Natural killer cell (primary cell): ENCODE data around the gene SLC6A13. TPM values are rescaled to one million over a fixed set of nuclear protein-coding genes. Genes with fewer than 3 reads are reported as not detected.

ENCODE experiments used
- ATAC-seq, 3 donors: fragments of 150-1000 bp in 2 of 3; fragments of 200-7000 bp in 1 of 3; cut with Tn5 transposase; 1 replicate in 1 of 3; 2 replicates in 2 of 3; pipeline ENCODE4 v1.10.0; 2021; ENCODE audit warnings: mild to moderate bottlenecking in 2 of 3, moderate library complexity in 2 of 3
- DNase-seq, 2 donors: peaks; one replicate each; pipeline versions ENCODE4 v3.0.0 to v3.0.0-alpha.2; 2013 to 2021; ENCODE audit warnings: mixed read lengths in 1 of 2
- H3K27ac ChIP-seq: one replicate; pipeline ENCODE4 v1.5.1; 2013; ENCODE audit warnings: mild to moderate bottlenecking, low read length
- H3K27me3 ChIP-seq: one replicate; pipeline ENCODE4 v1.6.1; 2013; ENCODE audit warnings: low read length; ENCODE audit not compliant: control insufficient read depth, insufficient read depth
- H3K36me3 ChIP-seq: one replicate; pipeline ENCODE4 v1.6.1; 2013; ENCODE audit warnings: low read length; ENCODE audit not compliant: control insufficient read depth, insufficient read depth
- H3K4me1 ChIP-seq: one replicate; pipeline ENCODE4 v1.6.1; 2013; ENCODE audit warnings: low read length; ENCODE audit not compliant: control insufficient read depth, insufficient read depth
- H3K4me3 ChIP-seq: one replicate; pipeline ENCODE4 v1.5.1; 2013; ENCODE audit warnings: low read length
- H3K9me3 ChIP-seq: one replicate; pipeline ENCODE4 v1.6.1; 2013; ENCODE audit warnings: low read length; ENCODE audit not compliant: control insufficient read depth, insufficient read depth
- H3K27ac Mint-ChIP-seq, 2 donors: one replicate each; pipeline ENCODE4 v1.8.0; 2022; ENCODE audit warnings: mild to moderate bottlenecking in 2 of 2, mixed read lengths in 2 of 2, moderate library complexity in 1 of 2
- H3K27me3 Mint-ChIP-seq, 2 donors: one replicate each; pipeline ENCODE4 v1.8.0; 2022; ENCODE audit warnings: low read depth in 2 of 2, mixed read lengths in 2 of 2
- H3K36me3 Mint-ChIP-seq: one replicate; pipeline ENCODE4 v1.8.0; 2022; ENCODE audit warnings: mixed read lengths
- H3K4me1 Mint-ChIP-seq, 2 donors: one replicate each; pipeline ENCODE4 v1.8.0; 2022; ENCODE audit warnings: mixed read lengths in 2 of 2
- H3K4me3 Mint-ChIP-seq: one replicate; pipeline ENCODE4 v1.8.0; 2022; ENCODE audit warnings: mild to moderate bottlenecking, moderate library complexity, mixed read lengths
- H3K9me3 Mint-ChIP-seq, 2 donors: one replicate each; pipeline ENCODE4 v1.8.0; 2022; ENCODE audit warnings: mixed read lengths in 2 of 2
- WGBS: methylation state at CpG from one replicate; pipeline ENCODE4 v1.1.7; 2013; ENCODE audit warnings: missing lambda C conversion rate; ENCODE audit not compliant: insufficient coverage; 5-methylcytosine and 5-hydroxymethylcytosine counted together
- intact Hi-C: fragments of 100-400 bp; cut with micrococcal nuclease; formaldehyde crosslinking; loops from one replicate; pipeline ENCODE4 v1.14.2; 2022
- total RNA-seq, 4 donors: library from RNA; stranded (reverse); fragments of 120-200 nt in 1 of 4; gene quantifications; one replicate each; pipeline versions ENCODE4 v1.2.3 to v1.2.4, GENCODE V29; 2013 to 2022
- TF ChIP-seq, protein P1 (sequence below): fragments of 200-600 bp; IDR thresholded peaks from one replicate; pipeline ENCODE4 v1.8.0; 2022; ENCODE audit warnings: antibody characterized with exemption

The SLC6A13 gene
- total RNA-seq, 3 donors from 2014 or later (not counting 1 experiment from before 2014, with no cell fraction given) = 0.79 to 2.2 TPM; not detected in 1

GRCh38 chr12:256958-257357 is 5.7 kb downstream of the SLC6A13 start:
- H3K27ac Mint-ChIP-seq = no peak overlapping the region
- H3K4me3 Mint-ChIP-seq = no peak overlapping the region
- no peaks in the 10 kb centered on the region for H3K36me3 ChIP-seq
- ATAC-seq (no peak), DNase-seq (no peak)
- WGBS = 77% methylated on average over 3 of the region's 3 CpGs
- H3K36me3 Mint-ChIP-seq = no peaks in the 10 kb centered on the region
- no peaks in the 10 kb centered on the region for H3K4me1 ChIP-seq
- no peaks in the 10 kb centered on the region for H3K9me3 ChIP-seq
- H3K27me3 Mint-ChIP-seq = peaks cover 32 to 39% of the 10 kb centered on the region in 2 donors
- no peak overlapping the region for H3K27ac ChIP-seq
- H3K9me3 Mint-ChIP-seq = no peaks in the 10 kb centered on the region
- no peak overlapping the region for H3K4me3 ChIP-seq
- TF ChIP-seq, protein P1, sequence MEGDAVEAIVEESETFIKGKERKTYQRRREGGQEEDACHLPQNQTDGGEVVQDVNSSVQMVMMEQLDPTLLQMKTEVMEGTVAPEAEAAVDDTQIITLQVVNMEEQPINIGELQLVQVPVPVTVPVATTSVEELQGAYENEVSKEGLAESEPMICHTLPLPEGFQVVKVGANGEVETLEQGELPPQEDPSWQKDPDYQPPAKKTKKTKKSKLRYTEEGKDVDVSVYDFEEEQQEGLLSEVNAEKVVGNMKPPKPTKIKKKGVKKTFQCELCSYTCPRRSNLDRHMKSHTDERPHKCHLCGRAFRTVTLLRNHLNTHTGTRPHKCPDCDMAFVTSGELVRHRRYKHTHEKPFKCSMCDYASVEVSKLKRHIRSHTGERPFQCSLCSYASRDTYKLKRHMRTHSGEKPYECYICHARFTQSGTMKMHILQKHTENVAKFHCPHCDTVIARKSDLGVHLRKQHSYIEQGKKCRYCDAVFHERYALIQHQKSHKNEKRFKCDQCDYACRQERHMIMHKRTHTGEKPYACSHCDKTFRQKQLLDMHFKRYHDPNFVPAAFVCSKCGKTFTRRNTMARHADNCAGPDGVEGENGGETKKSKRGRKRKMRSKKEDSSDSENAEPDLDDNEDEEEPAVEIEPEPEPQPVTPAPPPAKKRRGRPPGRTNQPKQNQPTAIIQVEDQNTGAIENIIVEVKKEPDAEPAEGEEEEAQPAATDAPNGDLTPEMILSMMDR = no peak
- H3K27me3 ChIP-seq = peaks cover 5% of the 10 kb centered on the region
- intact Hi-C loops = no loop called here
- no peaks in the 10 kb centered on the region for H3K4me1 Mint-ChIP-seq

GRCh38 chr12:256225-256624 is 6.4 kb downstream of the SLC6A13 start:
- peaks cover 30 to 39% of the 10 kb centered on the region in 2 donors for H3K27me3 Mint-ChIP-seq
- H3K27me3 ChIP-seq = peaks cover 5% of the 10 kb centered on the region
- no peak overlapping the region for H3K4me3 Mint-ChIP-seq
- no peak overlapping the region for H3K4me3 ChIP-seq
- no peaks in the 10 kb centered on the region for H3K36me3 Mint-ChIP-seq
- no peaks in the 10 kb centered on the region for H3K4me1 Mint-ChIP-seq
- no peak for ATAC-seq
- no peak overlapping the region for H3K27ac Mint-ChIP-seq
- no peaks in the 10 kb centered on the region for H3K36me3 ChIP-seq
- DNase-seq = no peak
- no peaks in the 10 kb centered on the region for H3K9me3 Mint-ChIP-seq
- no peak overlapping the region for H3K27ac ChIP-seq
- 97% methylated on average over 6 of the region's 6 CpGs for WGBS
- intact Hi-C loops = no loop called here
- no peaks in the 10 kb centered on the region for H3K9me3 ChIP-seq
- no peaks in the 10 kb centered on the region for H3K4me1 ChIP-seq
- TF ChIP-seq, protein P1 = no peak

- H3K9me3 Mint-ChIP-seq = no peaks in the 10 kb centered on the region
- H3K36me3 Mint-ChIP-seq = no peaks in the 10 kb centered on the region
- WGBS = 77% methylated on average over 9 of the region's 9 CpGs
- H3K27me3 Mint-ChIP-seq = peaks cover 29 to 31% of the 10 kb centered on the region in 2 donors
- no peaks in the 10 kb centered on the region for H3K4me1 Mint-ChIP-seq
- TF ChIP-seq, protein P1 = no peak
- DNase-seq = no peak
- H3K9me3 ChIP-seq = no peaks in the 10 kb centered on the region
- H3K27me3 ChIP-seq = peaks cover 1% of the 10 kb centered on the region
- no peaks in the 10 kb centered on the region for H3K36me3 ChIP-seq
- ATAC-seq = no peak
- no peaks in the 10 kb centered on the region for H3K4me1 ChIP-seq
- no peak overlapping the region for H3K4me3 ChIP-seq
- intact Hi-C loops = no loop called here
- H3K4me3 Mint-ChIP-seq = no peak overlapping the region
- H3K27ac Mint-ChIP-seq = no peak overlapping the region
- no peak overlapping the region for H3K27ac ChIP-seq
These were observed 7.7 kb downstream of the SLC6A13 start for GRCh38 chr12:254912-255311.

GRCh38 chr12:254039-254438 is 8.6 kb downstream of the SLC6A13 start:
- 88% methylated on average over 10 of the region's 10 CpGs for WGBS
- no peak overlapping the region for H3K27ac Mint-ChIP-seq
- Histone ChIP-seq H3K36me3 (no peaks in the 10 kb centered on the region), H3K27me3 (no peaks in the 10 kb centered on the region), H3K9me3 (no peaks in the 10 kb centered on the region), H3K27ac (no peak overlapping the region), H3K4me1 (no peaks in the 10 kb centered on the region), H3K4me3 (no peak overlapping the region)
- DNase-seq = no peak
- intact Hi-C loops = no loop called here
- no peaks in the 10 kb centered on the region for H3K36me3 Mint-ChIP-seq
- no peaks in the 10 kb centered on the region for H3K4me1 Mint-ChIP-seq
- H3K4me3 Mint-ChIP-seq = no peak overlapping the region
- H3K9me3 Mint-ChIP-seq = peaks cover 0 to under 1% of the 10 kb centered on the region in 2 donors
- peaks cover 29 to 30% of the 10 kb centered on the region in 2 donors for H3K27me3 Mint-ChIP-seq
- TF ChIP-seq, protein P1 = no peak
- no peak for ATAC-seq
